Mesendoderm (in vitro differentiated cells): ENCODE results near the gene MATN1.
"Not testable (repeated sequence)": the region's sequence is repeated elsewhere in the genome, so short reads cannot be mapped to it uniquely, and the experiment has no call there.

Experiments
- DNase-seq: peaks from one replicate; pipeline ENCODE4 v3.0.0; 2013
- H2AK5ac ChIP-seq: 2 replicates; pipeline ENCODE4 v1.6.1; 2013; ENCODE audit warnings: low read length, inconsistent platforms
- H2BK120ac ChIP-seq: 2 replicates; pipeline ENCODE4 v1.6.1; 2013; ENCODE audit warnings: low read depth, mild to moderate bottlenecking, low read length, moderate library complexity, mixed read lengths
- H2BK15ac ChIP-seq: replicated peaks from 2 replicates; pipeline ENCODE4 v1.6.1; 2013; ENCODE audit warnings: low read depth, mild to moderate bottlenecking, moderate library complexity
- H2BK5ac ChIP-seq: 2 replicates; pipeline ENCODE4 v1.6.1; 2013; ENCODE audit warnings: low read length, inconsistent platforms
- H3K18ac ChIP-seq: 2 replicates; pipeline ENCODE4 v1.6.1; 2013; ENCODE audit warnings: mild to moderate bottlenecking, low read length, mixed read lengths
- H3K23ac ChIP-seq: one replicate; pipeline ENCODE4 v1.6.1; 2013; ENCODE audit warnings: low read length
- H3K27ac ChIP-seq: 2 replicates; pipeline ENCODE4 v1.5.1; 2013; ENCODE audit warnings: low read depth, mild to moderate bottlenecking, inconsistent platforms, low read length, moderate library complexity
- H3K27me3 ChIP-seq: 2 replicates; pipeline ENCODE4 v1.6.1; 2013; ENCODE audit warnings: low read length, control low read depth, mild to moderate bottlenecking, inconsistent platforms; ENCODE audit not compliant: insufficient read depth, poor library complexity
- H3K36me3 ChIP-seq: 2 replicates; pipeline ENCODE4 v1.6.1; 2013; ENCODE audit warnings: low read length, inconsistent platforms; ENCODE audit not compliant: control insufficient read depth, insufficient read depth
- H3K4ac ChIP-seq: one replicate; pipeline ENCODE4 v1.6.1; 2013; ENCODE audit warnings: low read depth, mild to moderate bottlenecking, low read length, moderate library complexity
- H3K4me1 ChIP-seq: 2 replicates; pipeline ENCODE4 v1.6.1; 2013; ENCODE audit warnings: low read depth, low read length, inconsistent platforms; ENCODE audit not compliant: control insufficient read depth
- H3K4me2 ChIP-seq: 2 replicates; pipeline ENCODE4 v1.6.1; 2013; ENCODE audit warnings: low read length
- H3K4me3 ChIP-seq: 2 replicates; pipeline ENCODE4 v1.5.1; 2013; ENCODE audit warnings: mild to moderate bottlenecking, low read length
- H3K56ac ChIP-seq: one replicate; pipeline ENCODE4 v1.6.1; 2013; ENCODE audit warnings: low read length
- H3K79me1 ChIP-seq: 2 replicates; pipeline ENCODE4 v1.6.1; 2013; ENCODE audit warnings: low read length, inconsistent platforms
- H3K79me2 ChIP-seq: 2 replicates; pipeline ENCODE4 v1.6.1; 2013; ENCODE audit warnings: mild to moderate bottlenecking, low read length; ENCODE audit not compliant: control insufficient read depth, insufficient read depth
- H3K9ac ChIP-seq: 2 replicates; pipeline ENCODE4 v1.6.1; 2013; ENCODE audit warnings: low read length, inconsistent platforms
- H4K5ac ChIP-seq: one replicate; pipeline ENCODE4 v1.6.1; 2013; ENCODE audit warnings: low read length
- H4K8ac ChIP-seq: one replicate; pipeline ENCODE4 v1.6.1; 2013; ENCODE audit warnings: low read depth, mild to moderate bottlenecking, control low read depth, low read length, moderate library complexity
- WGBS: extraction: QIAGEN DNeasy Blood & Tissue Kit; methylation state at CpG from one replicate; pipeline ENCODE4 v1.1.7; 2013; ENCODE audit warnings: low lambda C conversion rate, missing lambda C conversion rate; ENCODE audit not compliant: insufficient coverage; ENCODE audit errors: extremely low coverage; 5-methylcytosine and 5-hydroxymethylcytosine counted together

Gene MATN1

DNA sequence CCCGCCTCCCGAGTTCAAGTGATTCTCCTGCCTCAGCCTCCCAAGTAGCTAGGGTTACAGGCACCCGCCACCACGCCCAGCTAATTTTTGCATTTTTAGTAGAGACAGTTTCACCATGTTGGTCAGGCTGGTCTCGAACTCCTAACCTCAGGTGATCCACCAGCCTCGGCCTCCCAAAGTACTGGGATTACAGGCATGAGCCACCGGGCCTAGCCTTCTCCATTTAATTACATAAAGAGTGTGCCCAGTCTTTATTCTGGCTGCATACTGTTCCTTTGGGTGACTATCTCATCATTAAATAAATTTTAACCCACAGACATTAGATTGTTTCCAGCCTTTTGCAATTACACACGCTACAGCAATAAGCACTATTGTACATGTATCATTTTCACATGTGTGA is 43.6 kb upstream of the MATN1 start:
- not testable (repeated sequence) for H3K4me1 ChIP-seq, H2BK5ac ChIP-seq, H3K9ac ChIP-seq, H4K5ac ChIP-seq, H3K4me3 ChIP-seq, H3K4ac ChIP-seq, H3K27me3 ChIP-seq, H3K56ac ChIP-seq, H2BK15ac ChIP-seq, H3K79me2 ChIP-seq, H3K23ac ChIP-seq, H4K8ac ChIP-seq, H3K27ac ChIP-seq, H3K79me1 ChIP-seq, H2AK5ac ChIP-seq, H3K36me3 ChIP-seq, H2BK120ac ChIP-seq, H3K4me2 ChIP-seq, H3K18ac ChIP-seq, DNase-seq
- no CpG with 5 or more reads among the region's 8 CpGs for WGBS

DNA sequence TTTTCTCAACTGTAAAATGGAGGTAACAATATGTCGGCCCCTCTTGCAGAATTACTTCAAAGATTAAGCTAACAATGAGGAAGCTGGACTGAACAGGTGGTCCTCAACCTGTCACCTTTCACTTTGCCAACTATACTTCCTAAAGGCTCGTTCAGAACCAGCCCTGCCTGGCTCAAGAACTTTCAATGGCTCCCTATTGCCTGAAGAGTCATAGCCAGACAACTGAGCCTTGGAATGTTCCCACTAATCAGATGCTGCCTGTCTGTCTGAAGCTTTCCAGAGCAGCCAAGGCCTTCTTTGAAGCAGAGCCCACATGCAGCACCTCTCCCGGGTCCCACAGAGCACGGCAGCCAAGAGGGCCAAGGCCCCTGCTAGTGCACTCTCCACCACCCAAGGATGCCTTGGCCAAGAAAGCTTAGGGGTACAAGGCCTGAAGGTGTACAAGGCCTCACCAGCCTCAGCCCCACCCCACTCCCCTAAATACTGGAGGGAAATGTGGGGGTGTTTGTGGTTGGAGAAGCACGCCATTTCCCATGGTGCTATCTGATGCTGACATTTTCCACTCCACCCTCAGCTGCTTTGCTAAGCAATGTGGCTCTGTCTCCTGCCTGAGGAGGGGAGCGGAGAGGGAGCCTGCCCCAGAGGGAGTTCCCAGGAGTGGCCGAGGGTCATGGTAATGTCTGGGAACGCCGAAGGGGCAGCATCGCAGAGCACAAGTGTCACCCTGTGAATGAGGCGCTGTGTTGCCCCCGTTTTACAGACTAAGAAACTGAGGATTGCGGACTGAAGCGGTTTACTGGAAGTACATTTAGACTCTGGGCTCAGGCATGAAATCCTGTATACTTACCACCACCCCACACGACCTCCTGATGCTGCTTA is 42.4 kb upstream of the MATN1 start:
- no peak overlapping the region for H3K4me3 ChIP-seq
- DNase-seq, result no peak
- H3K56ac ChIP-seq, result no peak overlapping the region
- H4K5ac ChIP-seq, result no peak overlapping the region
- H3K4ac ChIP-seq, result no peak overlapping the region
- no peak overlapping the region for H2BK120ac ChIP-seq
- H3K4me2 ChIP-seq, result no peak overlapping the region
- no peak overlapping the region for H3K27ac ChIP-seq
- H3K23ac ChIP-seq, result no peak overlapping the region
- no peaks in the 10 kb centered on the region for H3K36me3 ChIP-seq
- H4K8ac ChIP-seq, result no peak overlapping the region
- no peak overlapping the region for H2BK15ac ChIP-seq
- no peaks in the 10 kb centered on the region for H3K79me1 ChIP-seq
- no peak overlapping the region for H2AK5ac ChIP-seq
- no CpG with 5 or more reads among the region's 15 CpGs for WGBS
- H3K27me3 ChIP-seq, result no peaks in the 10 kb centered on the region
- H3K18ac ChIP-seq, result no peak overlapping the region
- H2BK5ac ChIP-seq, result no peak overlapping the region
- H3K4me1 ChIP-seq, result no peaks in the 10 kb centered on the region
- H3K79me2 ChIP-seq, result no peaks in the 10 kb centered on the region
- H3K9ac ChIP-seq, result no peak overlapping the region

- H3K4ac ChIP-seq, result no peak overlapping the region
- H2AK5ac ChIP-seq, result no peak overlapping the region
- H3K36me3 ChIP-seq, result no peaks in the 10 kb centered on the region
- no peak overlapping the region for H3K4me3 ChIP-seq
- H3K18ac ChIP-seq, result no peak overlapping the region
- no peak overlapping the region for H4K5ac ChIP-seq
- H3K23ac ChIP-seq, result no peak overlapping the region
- H3K4me1 ChIP-seq, result no peaks in the 10 kb centered on the region
- no peak overlapping the region for H3K27ac ChIP-seq
- no peak overlapping the region for H2BK15ac ChIP-seq
- H4K8ac ChIP-seq, result no peak overlapping the region
- H2BK5ac ChIP-seq, result no peak overlapping the region
- WGBS, result no CpG with 5 or more reads among the region's 18 CpGs
- H3K79me2 ChIP-seq, result no peaks in the 10 kb centered on the region
- H3K4me2 ChIP-seq, result no peak overlapping the region
- no peak overlapping the region for H3K9ac ChIP-seq
- no peak for DNase-seq
- H3K56ac ChIP-seq, result no peak overlapping the region
- no peaks in the 10 kb centered on the region for H3K27me3 ChIP-seq
- H2BK120ac ChIP-seq, result no peak overlapping the region
- H3K79me1 ChIP-seq, result no peaks in the 10 kb centered on the region
Measured at GRCh38 chr1:30764939-30765555, 41.7 kb upstream of the MATN1 start.

DNA sequence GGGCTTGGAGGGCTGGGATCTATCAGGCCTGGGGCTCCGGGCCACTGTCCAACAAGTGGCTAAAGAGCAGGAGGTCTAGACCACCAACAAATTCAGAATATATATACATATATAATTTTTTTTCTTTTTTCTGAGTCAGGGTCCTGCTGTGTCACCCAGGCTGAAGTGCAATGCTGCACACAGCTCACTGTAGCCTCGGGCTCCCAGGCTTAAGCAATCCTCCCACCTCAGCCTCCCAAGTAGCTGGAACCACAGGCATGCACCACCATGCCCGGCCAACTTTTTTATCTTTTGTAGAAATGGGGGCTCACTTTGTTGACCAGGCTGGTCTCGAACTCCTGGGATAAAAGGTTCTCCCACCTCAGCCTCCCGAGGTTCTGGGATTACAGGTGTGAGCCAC is 41.0 kb upstream of the MATN1 start:
- no peak overlapping the region for H3K4ac ChIP-seq
- H3K79me1 ChIP-seq, result no peaks in the 10 kb centered on the region
- no peaks in the 10 kb centered on the region for H3K79me2 ChIP-seq
- H4K5ac ChIP-seq, result no peak overlapping the region
- no peak overlapping the region for H3K23ac ChIP-seq
- H3K4me3 ChIP-seq, result no peak overlapping the region
- H2BK5ac ChIP-seq, result no peak overlapping the region
- H3K4me2 ChIP-seq, result no peak overlapping the region
- no peak overlapping the region for H2BK15ac ChIP-seq
- no peak overlapping the region for H2AK5ac ChIP-seq
- H3K36me3 ChIP-seq, result no peaks in the 10 kb centered on the region
- H3K4me1 ChIP-seq, result no peaks in the 10 kb centered on the region
- no CpG with 5 or more reads among the region's 5 CpGs for whole genome bisulfite sequencing
- H2BK120ac ChIP-seq, result no peak overlapping the region
- H3K9ac ChIP-seq, result no peak overlapping the region
- H3K18ac ChIP-seq, result no peak overlapping the region
- no peak overlapping the region for H4K8ac ChIP-seq
- no peak overlapping the region for H3K27ac ChIP-seq
- no peak overlapping the region for H3K56ac ChIP-seq
- no peaks in the 10 kb centered on the region for H3K27me3 ChIP-seq
- DNase-seq, result no peak

GRCh38 chr1:30763651-30764248 is 40.4 kb upstream of the MATN1 start:
- no peak for DNase-seq
- Histone ChIP-seq H2BK5ac (no peak overlapping the region), H3K27ac (no peak overlapping the region), H3K27me3 (no peaks in the 10 kb centered on the region), H3K4me1 (no peaks in the 10 kb centered on the region), H4K5ac (no peak overlapping the region), H3K4ac (no peak overlapping the region), H3K79me1 (no peaks in the 10 kb centered on the region), H4K8ac (no peak overlapping the region), H2BK15ac (no peak overlapping the region), H2AK5ac (no peak overlapping the region), H3K4me2 (no peak overlapping the region), H3K9ac (no peak overlapping the region), H3K79me2 (no peaks in the 10 kb centered on the region), H3K23ac (no peak overlapping the region), H3K18ac (no peak overlapping the region), H2BK120ac (no peak overlapping the region), H3K4me3 (no peak overlapping the region), H3K56ac (peak overlapping the region; percentile 42), H3K36me3 (no peaks in the 10 kb centered on the region)
- no CpG with 5 or more reads among the region's 10 CpGs for WGBS
